Mucosa of rectum (tissue), 2 donors: ENCODE data around the gene PTPN3.

Experiments used
- H3K27ac ChIP-seq, 2 donors: one replicate each; pipeline ENCODE4 v1.7.0; 2013; ENCODE audit warnings: inconsistent platforms in 2 of 2, low read depth in 2 of 2, low read length in 2 of 2
- H3K27me3 ChIP-seq, 2 donors: one replicate each; pipeline ENCODE4 v1.7.0; 2013; ENCODE audit warnings: low read length in 2 of 2; ENCODE audit not compliant: control insufficient read depth in 2 of 2, insufficient read depth in 2 of 2
- H3K36me3 ChIP-seq, 2 donors: one replicate each; pipeline ENCODE4 v1.7.0; 2013; ENCODE audit warnings: low read length in 2 of 2; ENCODE audit not compliant: control insufficient read depth in 2 of 2, insufficient read depth in 2 of 2
- H3K4me1 ChIP-seq, 2 donors: one replicate each; pipeline ENCODE4 v1.7.0; 2013; ENCODE audit warnings: low read length in 2 of 2, mild to moderate bottlenecking in 1 of 2; ENCODE audit not compliant: control insufficient read depth in 2 of 2, insufficient read depth in 2 of 2
- H3K4me3 ChIP-seq, 2 donors: one replicate each; pipeline ENCODE4 v1.7.0; 2013; ENCODE audit warnings: low read length in 2 of 2
- H3K9ac ChIP-seq, 2 donors: one replicate each; pipeline ENCODE4 v1.7.0; 2013; ENCODE audit warnings: low read length in 2 of 2, low read depth in 1 of 2, mild to moderate bottlenecking in 1 of 2
- H3K9me3 ChIP-seq, 2 donors: one replicate each; pipeline ENCODE4 v1.7.0; 2013; ENCODE audit warnings: low read length in 2 of 2; ENCODE audit not compliant: control insufficient read depth in 2 of 2
- donor health status: healthy.
- donor health status: Normal muscosa, but diverticular disease.

The PTPN3 gene

GRCh38 chr9:109507421-109507838 is 9.3 kb upstream of the PTPN3 start:
- no peaks in the 10 kb centered on the region for H3K9me3 ChIP-seq
- H3K36me3 ChIP-seq = no peaks in the 10 kb centered on the region
- no peak overlapping the region for H3K4me3 ChIP-seq
- no peaks in the 10 kb centered on the region for H3K27me3 ChIP-seq
- no peak overlapping the region for H3K27ac ChIP-seq
- no peaks in the 10 kb centered on the region for H3K4me1 ChIP-seq
- H3K9ac ChIP-seq = no peak overlapping the region

GRCh38 chr9:109506097-109506712 is 8.1 kb upstream of the PTPN3 start:
- H3K4me3 ChIP-seq = no peak overlapping the region
- no peaks in the 10 kb centered on the region for H3K36me3 ChIP-seq
- no peak overlapping the region for H3K27ac ChIP-seq
- no peaks in the 10 kb centered on the region for H3K9me3 ChIP-seq
- no peaks in the 10 kb centered on the region for H3K4me1 ChIP-seq
- peaks cover 0 to 2% of the 10 kb centered on the region in 2 donors for H3K27me3 ChIP-seq
- no peak overlapping the region for H3K9ac ChIP-seq

GRCh38 chr9:109504689-109505088 is 6.6 kb upstream of the PTPN3 start:
- H3K9me3 ChIP-seq = no peaks in the 10 kb centered on the region
- H3K27me3 ChIP-seq = peaks cover 0 to 2% of the 10 kb centered on the region in 2 donors
- H3K4me3 ChIP-seq = no peak overlapping the region
- no peaks in the 10 kb centered on the region for H3K4me1 ChIP-seq
- H3K9ac ChIP-seq = no peak overlapping the region
- H3K27ac ChIP-seq = no peak overlapping the region
- H3K36me3 ChIP-seq = no peaks in the 10 kb centered on the region

GRCh38 chr9:109500421-109500974 is 2.4 kb upstream of the PTPN3 start:
- Histone ChIP-seq H3K9ac (no peak overlapping the region), H3K27ac (no peak overlapping the region), H3K4me3 (no peak overlapping the region), H3K36me3 (no peaks in the 10 kb centered on the region), H3K4me1 (peaks cover 9 to 25% of the 10 kb centered on the region in 2 donors), H3K27me3 (peaks cover 0 to 18% of the 10 kb centered on the region in 2 donors), H3K9me3 (no peaks in the 10 kb centered on the region)

GRCh38 chr9:109499631-109500410 is 1.7 kb upstream of the PTPN3 start:
- peaks cover 9 to 27% of the 10 kb centered on the region in 2 donors for H3K4me1 ChIP-seq
- H3K4me3 ChIP-seq = peak overlapping the region; percentile 54 to 61
- no peaks in the 10 kb centered on the region for H3K36me3 ChIP-seq
- peak overlapping the region in 1 of 2 donors; percentile 37 for H3K9ac ChIP-seq
- peaks cover 0 to 18% of the 10 kb centered on the region in 2 donors for H3K27me3 ChIP-seq
- H3K27ac ChIP-seq = peak overlapping the region in 1 of 2 donors; percentile 28
- no peaks in the 10 kb centered on the region for H3K9me3 ChIP-seq

- Histone ChIP-seq H3K9ac (peak overlapping the region in 1 of 2 donors; percentile 9), H3K27me3 (peaks cover 0 to 18% of the 10 kb centered on the region in 2 donors)
These were observed 1.1 kb upstream of the PTPN3 start for GRCh38 chr9:109499093-109499630.

GRCh38 chr9:109497226-109498153 is 617 bp downstream of the PTPN3 start:
- Histone ChIP-seq H3K9ac (peak overlapping the region; percentile 61 to 71), H3K27me3 (peaks cover 0 to 18% of the 10 kb centered on the region in 2 donors), H3K4me3 (peak overlapping the region; percentile 51 to 78), H3K9me3 (no peaks in the 10 kb centered on the region), H3K4me1 (peaks cover 9 to 27% of the 10 kb centered on the region in 2 donors), H3K27ac (peak overlapping the region; percentile 64 to 80), H3K36me3 (peaks cover 0 to 3% of the 10 kb centered on the region in 2 donors)

More at GRCh38 chr9:109499093-109499630, 1.1 kb upstream of the PTPN3 start:
- peak overlapping the region; percentile 54 to 60 for H3K4me3 ChIP-seq
- peak overlapping the region in 1 of 2 donors; percentile 28 for H3K27ac ChIP-seq
- H3K4me1 ChIP-seq = peaks cover 9 to 27% of the 10 kb centered on the region in 2 donors
- H3K9me3 ChIP-seq = no peaks in the 10 kb centered on the region
- peaks cover 0 to 3% of the 10 kb centered on the region in 2 donors for H3K36me3 ChIP-seq

- Histone ChIP-seq H3K36me3 (peaks cover 0 to 3% of the 10 kb centered on the region in 2 donors), H3K4me1 (peaks cover 9 to 27% of the 10 kb centered on the region in 2 donors), H3K4me3 (peak overlapping the region; percentile 51 to 78), H3K27me3 (peaks cover 0 to 16% of the 10 kb centered on the region in 2 donors), H3K27ac (peak overlapping the region in 1 of 2 donors; percentile 64), H3K9ac (peak overlapping the region; percentile 61 to 71), H3K9me3 (no peaks in the 10 kb centered on the region)
These were observed 1.3 kb downstream of the PTPN3 start for GRCh38 chr9:109496841-109497225.

GRCh38 chr9:109496218-109496617 is 1.9 kb downstream of the PTPN3 start:
- peaks cover 0 to 16% of the 10 kb centered on the region in 2 donors for H3K27me3 ChIP-seq
- H3K36me3 ChIP-seq = peaks cover 0 to 3% of the 10 kb centered on the region in 2 donors
- peak overlapping the region in 1 of 2 donors; percentile 6 for H3K4me3 ChIP-seq
- peaks cover 9 to 27% of the 10 kb centered on the region in 2 donors for H3K4me1 ChIP-seq
- H3K9ac ChIP-seq = no peak overlapping the region
- no peaks in the 10 kb centered on the region for H3K9me3 ChIP-seq
- no peak overlapping the region for H3K27ac ChIP-seq
